ENCODE data around the gene ZSCAN31.

Gene ZSCAN31

DNA sequence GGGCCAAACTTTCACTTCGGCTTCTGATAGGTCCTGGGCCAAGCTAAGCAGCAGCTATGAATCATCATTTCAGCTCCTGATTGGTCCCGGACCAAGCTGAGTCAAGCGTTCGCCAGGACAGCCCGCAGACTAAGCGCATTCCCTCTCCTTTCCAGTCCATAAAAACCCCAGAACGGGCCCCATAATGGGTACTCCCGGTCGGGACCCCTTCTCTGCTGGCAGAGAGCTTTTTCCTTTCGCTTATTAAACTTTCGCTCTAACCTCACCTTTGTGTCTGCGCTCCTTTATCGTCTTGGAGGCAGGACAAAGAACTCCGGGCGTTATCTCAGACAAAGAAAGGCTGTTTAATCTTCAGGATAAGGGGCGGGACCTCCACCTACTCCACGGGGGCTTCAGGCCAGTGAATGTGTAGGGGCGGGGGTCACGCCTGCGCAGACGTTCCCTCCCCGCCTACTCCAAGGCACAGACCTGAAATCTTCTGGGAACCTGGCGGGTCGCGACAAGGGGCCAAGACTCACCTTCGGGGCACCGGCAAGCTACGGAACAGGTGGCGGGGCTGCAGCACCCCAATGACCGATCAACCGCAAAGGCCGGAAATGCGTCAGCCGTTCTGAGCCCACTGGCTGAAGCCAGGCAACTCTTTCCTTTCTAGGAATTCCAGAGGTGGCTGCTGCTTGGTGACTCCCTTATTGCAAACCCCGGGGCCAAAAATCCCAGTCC lies at the start of gene ZSCAN31:
Gene ZSCAN31 (minus strand): TSS at position 585 of the 720 bp plus-strand sequence. CDS start 6,465 bp downstream, outside the sequence.
- H3K27me3 ChIP-seq (ENCODE audit: control insufficient read depth in 5 of 5, insufficient read depth in 4 of 5, low read length in 5 of 5): no peaks in the 10 kb centered on the region
- peak within 1 kb of the TSS; percentile 88 to 98 (median 97) for H3K9ac ChIP-seq (ENCODE audit: low read length in 5 of 5)
- peaks cover 4 to 18% (median 17%) of the 10 kb centered on the region in 5 donors for H3K4me1 ChIP-seq (ENCODE audit: control insufficient read depth in 5 of 5, insufficient read depth in 5 of 5, low read length in 5 of 5)
- H3K27ac ChIP-seq (ENCODE audit: low read depth, low read length): peak within 1 kb of the TSS; percentile 99
- no peaks in the 10 kb centered on the region for H3K9me3 ChIP-seq (ENCODE audit: control insufficient read depth in 5 of 5, low read length in 5 of 5)
- peak within 1 kb of the TSS; percentile 81 to 96 (median 90) for H3K4me3 ChIP-seq (ENCODE audit: low read depth in 1 of 5, low read length in 5 of 5)
- no peaks in the 10 kb centered on the region for H3K36me3 ChIP-seq (ENCODE audit: control insufficient read depth in 5 of 5, insufficient read depth in 5 of 5, low read length in 5 of 5)

DNA sequence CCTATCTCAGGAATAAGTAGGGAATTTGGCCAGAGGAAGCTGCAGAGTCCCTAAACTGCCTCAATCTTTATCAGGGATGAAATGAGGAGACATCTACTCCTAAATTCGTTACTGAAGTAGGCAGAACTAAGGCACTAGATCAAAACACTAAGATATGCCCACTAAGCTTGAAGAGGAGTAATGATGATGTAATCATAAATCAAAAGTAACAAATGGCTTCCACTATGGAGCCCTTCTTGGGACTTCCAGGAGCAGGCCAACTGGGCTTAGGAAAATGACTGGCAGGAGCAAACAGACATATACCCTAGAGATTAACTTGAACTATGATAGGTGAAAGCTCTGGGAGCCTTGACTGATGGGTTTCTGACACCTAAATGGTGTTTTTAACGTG lies 48.2 kb upstream of the ZSCAN31 start:
- H3K4me1 ChIP-seq (ENCODE audit: control insufficient read depth in 5 of 5, insufficient read depth in 5 of 5, low read length in 5 of 5): peaks cover 0 to 15% (median 9%) of the 10 kb centered on the region in 5 donors
- peaks cover 14 to 26% (median 19%) of the 10 kb centered on the region in 5 donors for H3K36me3 ChIP-seq (ENCODE audit: control insufficient read depth in 5 of 5, insufficient read depth in 5 of 5, low read length in 5 of 5)
- H3K27ac ChIP-seq (ENCODE audit: low read depth, low read length): no peak overlapping the region
- H3K27me3 ChIP-seq (ENCODE audit: control insufficient read depth in 5 of 5, insufficient read depth in 4 of 5, low read length in 5 of 5): no peaks in the 10 kb centered on the region
- H3K9ac ChIP-seq (ENCODE audit: low read length in 5 of 5): no peak overlapping the region
- H3K4me3 ChIP-seq (ENCODE audit: low read depth in 1 of 5, low read length in 5 of 5): no peak overlapping the region
- no peaks in the 10 kb centered on the region for H3K9me3 ChIP-seq (ENCODE audit: control insufficient read depth in 5 of 5, low read length in 5 of 5)

DNA sequence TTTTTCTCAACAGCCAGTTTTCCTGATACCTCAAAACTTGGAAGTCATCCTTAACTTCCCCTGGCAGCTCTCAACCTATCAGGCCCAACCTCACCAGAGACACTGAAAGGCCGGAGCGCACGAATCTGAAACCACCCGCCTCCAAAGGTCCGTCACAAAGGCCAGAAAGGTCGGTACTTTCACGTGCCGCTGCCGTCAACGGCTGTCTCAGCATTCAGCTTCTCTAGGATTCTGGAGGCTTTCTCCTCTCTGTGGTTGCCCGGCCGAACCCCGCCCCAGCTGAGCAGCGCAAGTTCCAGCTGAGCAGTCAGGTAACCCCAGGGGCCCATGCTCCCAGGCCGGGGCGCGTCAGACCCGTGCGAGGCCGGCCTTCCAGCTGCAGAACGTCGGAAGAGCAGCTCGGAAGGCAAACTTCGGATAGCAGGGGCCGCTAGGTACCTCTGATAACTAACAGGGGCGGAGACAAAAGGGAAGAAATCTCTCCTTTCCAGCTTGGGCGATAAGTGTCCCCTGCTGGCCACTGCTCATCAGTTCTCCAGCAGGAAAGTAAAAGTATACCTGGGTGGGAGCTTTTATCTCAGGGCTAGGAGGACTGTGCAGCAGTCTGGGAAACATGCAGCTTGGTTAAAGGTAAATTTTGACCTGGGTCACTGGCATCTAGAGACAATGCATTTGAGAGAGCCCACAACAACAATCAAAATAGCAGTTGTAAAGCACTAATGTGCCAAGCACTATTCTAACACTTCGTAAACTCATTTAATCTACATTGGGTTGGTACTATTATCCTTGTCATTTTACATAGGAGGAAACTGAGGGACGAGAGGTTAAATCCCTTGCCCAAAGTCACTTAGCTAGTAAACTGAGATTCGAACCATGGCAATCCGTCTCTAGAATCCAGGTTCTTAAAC lies 47.5 kb upstream of the ZSCAN31 start:
- no peaks in the 10 kb centered on the region for H3K27me3 ChIP-seq (ENCODE audit: control insufficient read depth in 5 of 5, insufficient read depth in 4 of 5, low read length in 5 of 5)
- peak overlapping the region in 4 of 5 donors; percentile 55 to 76 (median 74) for H3K9ac ChIP-seq (ENCODE audit: low read length in 5 of 5)
- H3K36me3 ChIP-seq (ENCODE audit: control insufficient read depth in 5 of 5, insufficient read depth in 5 of 5, low read length in 5 of 5): peaks cover 13 to 21% (median 17%) of the 10 kb centered on the region in 5 donors
- peak overlapping the region; percentile 55 to 78 (median 66) for H3K4me3 ChIP-seq (ENCODE audit: low read depth in 1 of 5, low read length in 5 of 5)
- peak overlapping the region; percentile 16 for H3K27ac ChIP-seq (ENCODE audit: low read depth, low read length)
- no peaks in the 10 kb centered on the region for H3K9me3 ChIP-seq (ENCODE audit: control insufficient read depth in 5 of 5, low read length in 5 of 5)
- peaks cover 0 to 15% (median 9%) of the 10 kb centered on the region in 5 donors for H3K4me1 ChIP-seq (ENCODE audit: control insufficient read depth in 5 of 5, insufficient read depth in 5 of 5, low read length in 5 of 5)

DNA sequence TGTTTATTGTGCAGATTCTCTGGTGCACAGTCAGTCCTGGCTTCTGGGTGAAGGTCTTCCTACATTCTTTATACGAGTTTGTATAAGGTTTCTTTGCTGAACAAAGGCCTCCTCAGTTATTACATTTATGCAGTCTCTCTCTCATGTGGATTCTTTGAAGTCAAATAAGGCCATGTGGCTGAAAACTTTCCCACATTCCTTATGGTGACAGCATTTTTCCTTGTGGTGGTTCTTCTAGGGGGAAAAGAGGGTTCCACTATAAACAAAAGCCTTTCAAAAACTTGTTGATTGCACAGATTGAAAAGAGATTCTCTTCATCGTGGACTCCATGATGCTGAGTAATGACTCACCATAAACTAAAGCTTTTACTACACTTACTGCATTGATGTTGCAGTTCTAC lies 44.4 kb upstream of the ZSCAN31 start:
- Histone ChIP-seq H3K4me3 (ENCODE audit: low read depth in 1 of 5, low read length in 5 of 5) (no peak overlapping the region), H3K9ac (ENCODE audit: low read length in 5 of 5) (no peak overlapping the region), H3K9me3 (ENCODE audit: control insufficient read depth in 5 of 5, low read length in 5 of 5) (no peaks in the 10 kb centered on the region), H3K27me3 (ENCODE audit: control insufficient read depth in 5 of 5, insufficient read depth in 4 of 5, low read length in 5 of 5) (no peaks in the 10 kb centered on the region), H3K4me1 (ENCODE audit: control insufficient read depth in 5 of 5, insufficient read depth in 5 of 5, low read length in 5 of 5) (peaks cover 0 to 15% (median 9%) of the 10 kb centered on the region in 5 donors), H3K27ac (ENCODE audit: low read depth, low read length) (no peak overlapping the region), H3K36me3 (ENCODE audit: control insufficient read depth in 5 of 5, insufficient read depth in 5 of 5, low read length in 5 of 5) (peaks cover 5 to 18% (median 8%) of the 10 kb centered on the region in 5 donors)

DNA sequence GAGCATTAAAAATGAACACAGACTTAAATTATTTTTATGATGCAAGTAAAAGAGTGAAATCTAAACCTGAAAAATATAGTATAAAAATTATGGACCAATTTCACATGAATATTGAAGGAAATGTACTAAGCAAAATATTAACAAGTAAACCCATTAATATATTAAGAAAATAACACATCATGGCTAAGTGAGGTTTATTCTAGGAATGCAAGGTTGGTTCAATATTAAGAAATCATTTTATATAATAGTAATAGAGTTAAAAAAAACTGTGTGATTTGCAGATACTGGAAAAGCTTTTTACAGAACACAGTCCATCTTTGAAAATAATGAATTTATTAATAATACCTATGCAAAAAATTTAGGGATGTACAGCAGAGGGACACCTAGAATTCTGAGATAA lies 42.7 kb upstream of the ZSCAN31 start:
- Histone ChIP-seq H3K27me3 (ENCODE audit: control insufficient read depth in 5 of 5, insufficient read depth in 4 of 5, low read length in 5 of 5) (no peaks in the 10 kb centered on the region), H3K27ac (ENCODE audit: low read depth, low read length) (no peak overlapping the region), H3K4me1 (ENCODE audit: control insufficient read depth in 5 of 5, insufficient read depth in 5 of 5, low read length in 5 of 5) (peaks cover 0 to 13% (median 8%) of the 10 kb centered on the region in 5 donors), H3K9me3 (ENCODE audit: control insufficient read depth in 5 of 5, low read length in 5 of 5) (no peaks in the 10 kb centered on the region), H3K9ac (ENCODE audit: low read length in 5 of 5) (no peak overlapping the region), H3K4me3 (ENCODE audit: low read depth in 1 of 5, low read length in 5 of 5) (no peak overlapping the region), H3K36me3 (ENCODE audit: control insufficient read depth in 5 of 5, insufficient read depth in 5 of 5, low read length in 5 of 5) (peaks cover 5 to 18% (median 8%) of the 10 kb centered on the region in 5 donors)

DNA sequence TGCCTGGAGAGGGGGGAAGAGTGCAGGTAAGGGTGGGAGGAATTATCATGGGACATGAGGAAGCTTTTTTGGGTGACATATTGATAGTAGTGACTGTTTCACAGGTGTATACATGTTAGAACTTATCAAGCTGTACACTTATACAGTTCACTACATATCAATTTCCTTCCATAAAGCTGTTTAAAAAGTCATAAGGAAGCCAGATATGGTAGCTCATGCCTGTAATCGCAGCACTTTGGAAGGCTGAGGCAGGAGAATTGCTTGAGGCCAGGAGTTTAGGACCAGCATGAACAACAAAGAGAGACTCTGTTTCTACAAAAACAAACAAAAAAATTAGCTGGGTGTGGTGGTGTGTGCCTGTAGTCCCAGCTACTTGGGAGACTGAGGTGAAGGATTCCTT lies 41.9 kb upstream of the ZSCAN31 start:
- H3K36me3 ChIP-seq (ENCODE audit: control insufficient read depth in 5 of 5, insufficient read depth in 5 of 5, low read length in 5 of 5): peaks cover 5 to 18% (median 8%) of the 10 kb centered on the region in 5 donors
- peaks cover 0 to 7% (median 4%) of the 10 kb centered on the region in 5 donors for H3K4me1 ChIP-seq (ENCODE audit: control insufficient read depth in 5 of 5, insufficient read depth in 5 of 5, low read length in 5 of 5)
- no peaks in the 10 kb centered on the region for H3K9me3 ChIP-seq (ENCODE audit: control insufficient read depth in 5 of 5, low read length in 5 of 5)
- H3K9ac ChIP-seq (ENCODE audit: low read length in 5 of 5): no peak overlapping the region
- H3K4me3 ChIP-seq (ENCODE audit: low read depth in 1 of 5, low read length in 5 of 5): no peak overlapping the region
- H3K27ac ChIP-seq (ENCODE audit: low read depth, low read length): no peak overlapping the region
- no peaks in the 10 kb centered on the region for H3K27me3 ChIP-seq (ENCODE audit: control insufficient read depth in 5 of 5, insufficient read depth in 4 of 5, low read length in 5 of 5)

DNA sequence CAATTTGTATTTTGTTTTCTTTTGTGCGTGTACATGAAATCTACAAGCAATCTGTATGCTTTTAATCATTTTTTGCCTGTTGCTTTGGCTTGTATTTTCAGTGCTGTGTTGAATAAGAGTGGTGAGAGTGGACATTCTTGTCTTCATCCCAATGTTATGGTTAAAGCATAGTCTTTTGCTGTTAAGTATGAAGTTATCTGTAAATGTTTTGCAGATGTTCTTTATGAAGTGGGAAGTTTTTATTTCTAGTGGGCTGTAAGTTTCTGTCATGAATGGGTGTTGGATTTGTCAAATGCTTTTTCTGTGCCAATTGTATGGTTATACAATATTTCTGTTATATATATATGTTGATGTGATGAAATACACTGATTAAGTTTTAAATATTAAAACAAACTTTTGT lies 38.0 kb upstream of the ZSCAN31 start:
- H3K4me3 ChIP-seq (ENCODE audit: low read depth in 1 of 5, low read length in 5 of 5): no peak overlapping the region
- H3K4me1 ChIP-seq (ENCODE audit: control insufficient read depth in 5 of 5, insufficient read depth in 5 of 5, low read length in 5 of 5): no peaks in the 10 kb centered on the region
- H3K27ac ChIP-seq (ENCODE audit: low read depth, low read length): no peak overlapping the region
- no peaks in the 10 kb centered on the region for H3K9me3 ChIP-seq (ENCODE audit: control insufficient read depth in 5 of 5, low read length in 5 of 5)
- peaks cover 0 to 9% (median under 1%) of the 10 kb centered on the region in 5 donors for H3K36me3 ChIP-seq (ENCODE audit: control insufficient read depth in 5 of 5, insufficient read depth in 5 of 5, low read length in 5 of 5)
- H3K9ac ChIP-seq (ENCODE audit: low read length in 5 of 5): no peak overlapping the region
- no peaks in the 10 kb centered on the region for H3K27me3 ChIP-seq (ENCODE audit: control insufficient read depth in 5 of 5, insufficient read depth in 4 of 5, low read length in 5 of 5)

DNA sequence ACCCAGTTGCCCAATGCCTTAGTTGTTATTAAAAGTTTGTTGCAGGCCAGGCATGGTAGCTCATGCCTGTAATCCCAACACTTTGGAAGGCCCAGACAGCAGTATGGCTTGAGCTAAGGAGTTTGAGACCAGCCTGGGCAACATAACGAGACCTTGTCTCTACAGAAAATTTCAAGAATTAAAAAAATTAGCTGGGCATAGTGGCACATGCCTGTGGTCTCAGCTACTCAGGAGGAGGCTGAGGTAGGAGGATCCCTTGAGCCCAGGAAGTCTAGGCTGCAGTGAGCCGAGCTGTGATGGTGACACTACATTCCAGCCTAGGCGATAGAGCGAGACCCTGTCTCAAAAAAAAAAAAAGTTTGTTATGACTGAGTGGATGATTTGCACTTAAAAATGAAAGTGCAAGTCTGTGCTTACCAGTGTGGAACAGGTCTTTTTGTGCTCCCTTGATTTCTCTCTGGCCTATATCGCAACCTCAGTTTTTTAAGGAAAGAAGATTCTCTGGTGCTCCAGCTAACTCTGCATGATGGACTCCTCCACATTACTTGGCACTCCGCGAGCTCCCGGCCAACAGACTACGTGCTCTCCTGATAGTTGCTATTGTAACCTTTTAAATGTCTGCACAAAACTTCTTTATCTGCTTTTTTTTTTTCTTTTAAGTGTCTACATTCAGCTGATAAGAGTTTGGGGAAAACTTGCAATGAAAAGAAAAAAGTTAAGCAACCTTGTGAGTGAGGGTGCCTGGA lies 35.9 kb upstream of the ZSCAN31 start:
- Histone ChIP-seq H3K9me3 (ENCODE audit: control insufficient read depth in 5 of 5, low read length in 5 of 5) (no peaks in the 10 kb centered on the region), H3K36me3 (ENCODE audit: control insufficient read depth in 5 of 5, insufficient read depth in 5 of 5, low read length in 5 of 5) (peaks cover 0 to 9% (median 5%) of the 10 kb centered on the region in 5 donors), H3K4me1 (ENCODE audit: control insufficient read depth in 5 of 5, insufficient read depth in 5 of 5, low read length in 5 of 5) (no peaks in the 10 kb centered on the region), H3K27me3 (ENCODE audit: control insufficient read depth in 5 of 5, insufficient read depth in 4 of 5, low read length in 5 of 5) (no peaks in the 10 kb centered on the region), H3K4me3 (ENCODE audit: low read depth in 1 of 5, low read length in 5 of 5) (no peak overlapping the region), H3K27ac (ENCODE audit: low read depth, low read length) (no peak overlapping the region), H3K9ac (ENCODE audit: low read length in 5 of 5) (no peak overlapping the region)

DNA sequence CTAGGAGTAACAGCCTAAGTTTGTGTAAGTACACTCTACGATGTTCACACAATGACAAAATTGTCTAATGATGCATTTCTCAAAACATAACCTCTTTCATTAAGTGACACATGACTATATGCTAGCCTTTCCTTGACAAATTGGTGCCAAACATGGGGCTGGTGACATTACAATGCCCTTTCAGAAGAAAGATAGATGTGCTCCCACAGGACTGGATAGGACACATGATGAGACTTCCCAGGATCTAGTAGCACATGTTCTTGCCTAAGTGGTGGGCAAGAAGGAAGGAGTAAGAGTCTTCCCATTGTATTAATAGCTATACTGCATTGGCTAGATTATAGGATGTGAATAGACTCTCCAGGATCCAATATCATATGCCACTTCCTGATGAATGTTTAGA lies 35.3 kb upstream of the ZSCAN31 start:
- no peak overlapping the region for H3K9ac ChIP-seq (ENCODE audit: low read length in 5 of 5)
- H3K27ac ChIP-seq (ENCODE audit: low read depth, low read length): no peak overlapping the region
- no peak overlapping the region for H3K4me3 ChIP-seq (ENCODE audit: low read depth in 1 of 5, low read length in 5 of 5)
- H3K36me3 ChIP-seq (ENCODE audit: control insufficient read depth in 5 of 5, insufficient read depth in 5 of 5, low read length in 5 of 5): peaks cover 2 to 15% (median 6%) of the 10 kb centered on the region in 5 donors
- H3K27me3 ChIP-seq (ENCODE audit: control insufficient read depth in 5 of 5, insufficient read depth in 4 of 5, low read length in 5 of 5): no peaks in the 10 kb centered on the region
- H3K9me3 ChIP-seq (ENCODE audit: control insufficient read depth in 5 of 5, low read length in 5 of 5): no peaks in the 10 kb centered on the region
- H3K4me1 ChIP-seq (ENCODE audit: control insufficient read depth in 5 of 5, insufficient read depth in 5 of 5, low read length in 5 of 5): no peaks in the 10 kb centered on the region

All from subcutaneous abdominal adipose tissue (tissue), 5 donors.